ENCODE data around the gene TLR5. TPM values are rescaled to one million over a fixed set of nuclear protein-coding genes. Genes with fewer than 3 reads are reported as not detected.

TLR5 gene
- total RNA-seq, 1 experiment from 2014 or later = 2.5 TPM

DNA sequence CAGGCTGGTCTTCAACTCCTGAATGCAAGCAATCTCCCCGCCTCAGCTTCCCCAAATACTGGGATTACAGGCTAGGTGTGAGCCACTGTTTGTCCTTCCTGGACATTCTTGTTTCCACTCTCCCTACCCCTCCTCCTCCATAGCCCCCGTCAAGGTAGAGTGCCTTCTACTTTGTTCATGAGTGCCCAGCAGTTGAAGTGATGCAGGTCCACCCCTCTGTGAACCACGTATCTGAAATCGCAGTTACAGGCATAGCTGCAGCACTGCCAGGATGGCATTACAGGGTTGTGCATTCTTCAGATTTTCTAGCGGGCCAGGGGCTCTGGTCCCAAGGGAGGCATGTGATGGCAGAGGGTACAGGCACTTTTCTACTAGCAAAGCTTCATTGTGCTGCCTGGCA is 7.4 kb upstream of the TLR5 start:
- no peaks in the 10 kb centered on the region for H3K9me3 ChIP-seq (ENCODE audit: insufficient read depth, low read depth)
- H3K79me2 ChIP-seq (ENCODE audit: low read depth) = no peaks in the 10 kb centered on the region
- BruUV-seq (replicated peaks) = no TSS peak
- no peak overlapping the region for H3K4me3 ChIP-seq
- no peaks in the 10 kb centered on the region for H3K27me3 ChIP-seq (ENCODE audit: insufficient read depth, low read depth)
- ChIA-PET POLR2A (ENCODE audit: unreplicated experiment) (no interaction called here), CTCF (no interaction called here)
- H3F3A ChIP-seq (ENCODE audit: insufficient read depth, low read depth) = no peaks in the 10 kb centered on the region
- TF ChIP-seq CTCF (conservative IDR thresholded peaks at IDR 0.05) (no peak), EZH2 (IDR thresholded peaks at IDR 0.05; ENCODE audit: low read depth) (no peak)
- peaks cover 10% of the 10 kb centered on the region for H3K4me1 ChIP-seq (replicated peaks; ENCODE audit: insufficient read depth)
- H4K20me1 ChIP-seq (ENCODE audit: insufficient read depth) = no peaks in the 10 kb centered on the region
- no peak overlapping the region for H2AFZ ChIP-seq
- no peaks in the 10 kb centered on the region for H3K36me3 ChIP-seq (ENCODE audit: low read depth)
- intact Hi-C loops (cut with micrococcal nuclease; ENCODE audit: unreplicated experiment) = no loop called here
- no peak overlapping the region for H3K27ac ChIP-seq
- DNase-seq = no peak
- H3K9me2 ChIP-seq (ENCODE audit: insufficient read depth) = no peaks in the 10 kb centered on the region; the same call in 1 of the 2 replicates
- no peak overlapping the region for H3K4me2 ChIP-seq

DNA sequence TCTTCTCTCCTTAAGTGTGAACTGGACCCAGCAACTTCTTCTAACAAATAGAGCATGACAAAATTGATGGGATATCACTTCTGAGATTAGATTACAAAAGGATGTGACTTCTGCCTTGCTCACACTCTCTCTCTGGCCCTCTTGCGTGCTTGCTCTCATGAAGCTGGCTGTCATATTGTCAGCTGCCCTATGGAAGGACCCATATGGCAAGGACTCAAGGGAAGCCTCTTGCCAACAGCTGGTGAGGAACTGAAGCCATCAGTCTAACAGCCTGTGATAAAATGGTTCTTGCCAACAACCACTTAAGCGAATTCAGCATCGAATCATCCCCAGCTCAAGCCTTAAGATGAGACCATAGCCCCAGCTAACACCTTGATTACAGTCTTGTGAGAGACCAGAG is 4.8 kb upstream of the TLR5 start:
- ChIA-PET POLR2A (ENCODE audit: unreplicated experiment) (no interaction called here), CTCF (no interaction called here)
- Histone ChIP-seq H3K9me2 (ENCODE audit: insufficient read depth) (no peaks in the 10 kb centered on the region; the same call in 1 of the 2 replicates), H3K4me1 (replicated peaks; ENCODE audit: insufficient read depth) (peaks cover 19% of the 10 kb centered on the region), H3K9me3 (ENCODE audit: insufficient read depth, low read depth) (no peaks in the 10 kb centered on the region), H3K27me3 (ENCODE audit: insufficient read depth, low read depth) (no peaks in the 10 kb centered on the region), H4K20me1 (ENCODE audit: insufficient read depth) (no peaks in the 10 kb centered on the region), H3F3A (ENCODE audit: insufficient read depth, low read depth) (no peaks in the 10 kb centered on the region), H3K36me3 (ENCODE audit: low read depth) (no peaks in the 10 kb centered on the region), H3K27ac (no peak overlapping the region), H3K4me3 (no peak overlapping the region), H3K79me2 (ENCODE audit: low read depth) (no peaks in the 10 kb centered on the region), H3K4me2 (no peak overlapping the region), H2AFZ (no peak overlapping the region)
- intact Hi-C loops (cut with micrococcal nuclease; ENCODE audit: unreplicated experiment) = no loop called here
- no TSS peak for BruUV-seq (replicated peaks)
- DNase-seq = no peak
- TF ChIP-seq CTCF (conservative IDR thresholded peaks at IDR 0.05) (no peak), EZH2 (IDR thresholded peaks at IDR 0.05; ENCODE audit: low read depth) (no peak)

DNA sequence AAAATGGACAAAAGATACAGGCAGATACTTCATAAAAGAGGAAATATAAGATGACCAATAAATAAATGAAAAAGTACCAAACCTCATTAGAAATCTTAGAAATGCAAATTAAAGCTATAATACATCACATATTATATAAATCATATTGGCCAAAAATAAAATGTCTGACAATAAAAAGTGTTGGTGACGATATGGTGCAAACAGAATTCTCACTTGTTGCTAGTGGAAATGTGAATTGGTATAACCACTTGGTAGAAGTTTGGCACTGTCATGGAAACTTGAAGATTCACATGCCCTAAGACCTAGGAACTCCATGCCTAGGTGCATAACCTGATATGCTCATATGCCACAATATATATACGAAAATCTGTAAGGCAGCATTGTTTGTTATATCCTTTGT is 4.4 kb upstream of the TLR5 start:
- Histone ChIP-seq H4K20me1 (ENCODE audit: insufficient read depth) (no peaks in the 10 kb centered on the region), H3K27me3 (ENCODE audit: insufficient read depth, low read depth) (no peaks in the 10 kb centered on the region), H3K27ac (no peak overlapping the region), H3K4me2 (no peak overlapping the region), H3F3A (ENCODE audit: insufficient read depth, low read depth) (no peaks in the 10 kb centered on the region), H3K4me1 (replicated peaks; ENCODE audit: insufficient read depth) (peaks cover 23% of the 10 kb centered on the region), H3K9me3 (ENCODE audit: insufficient read depth, low read depth) (no peaks in the 10 kb centered on the region), H2AFZ (no peak overlapping the region), H3K4me3 (no peak overlapping the region), H3K36me3 (ENCODE audit: low read depth) (no peaks in the 10 kb centered on the region), H3K79me2 (ENCODE audit: low read depth) (no peaks in the 10 kb centered on the region), H3K9me2 (ENCODE audit: insufficient read depth) (no peaks in the 10 kb centered on the region; the same call in 1 of the 2 replicates)
- TF ChIP-seq EZH2 (IDR thresholded peaks at IDR 0.05; ENCODE audit: low read depth) (no peak), CTCF (conservative IDR thresholded peaks at IDR 0.05) (no peak)
- intact Hi-C loops (cut with micrococcal nuclease; ENCODE audit: unreplicated experiment) = no loop called here
- no TSS peak for BruUV-seq (replicated peaks)
- DNase-seq = no peak
- ChIA-PET POLR2A (ENCODE audit: unreplicated experiment) (no interaction called here), CTCF (no interaction called here)
